AG20443 (cell line): ENCODE data around the gene CCDC85B.

Source experiments
- DNase-seq: peaks from one replicate; pipeline ENCODE4 v3.0.0; 2012; ENCODE audit warnings: low spot score, mixed read lengths

Gene CCDC85B

GRCh38 chr11:65911682-65912568, 21.5 kb downstream of the CCDC85B start:
- DNase-seq, result peak; percentile 88

GRCh38 chr11:65912845-65913244, 22.4 kb downstream of the CCDC85B start:
- peak; percentile 55 for DNase-seq

GRCh38 chr11:65915101-65915820, 24.8 kb downstream of the CCDC85B start:
- DNase-seq, result no peak

GRCh38 chr11:65915821-65916251, 25.4 kb downstream of the CCDC85B start:
- DNase-seq, result peak; percentile 92

- no peak for DNase-seq
Measured at GRCh38 chr11:65916391-65916790, 25.9 kb downstream of the CCDC85B start.

- no peak for DNase-seq
Measured at GRCh38 chr11:65917077-65917433, 26.6 kb downstream of the CCDC85B start.

- peak; percentile 9 for DNase-seq
Measured at GRCh38 chr11:65917434-65918210, 27.1 kb downstream of the CCDC85B start.

GRCh38 chr11:65918211-65919140, 28.0 kb downstream of the CCDC85B start, which contains the start of gene C11orf68:
Gene C11orf68, minus strand, starts transcription at chr11:65919062. Its CDS starts 31 bp downstream, at chr11:65919031.
- no peak for DNase-seq

GRCh38 chr11:65919141-65919572, 28.7 kb downstream of the CCDC85B start, which contains the start of gene DRAP1:
Gene DRAP1, plus strand, starts transcription at chr11:65919426. Its CDS starts 76 bp downstream, at chr11:65919502.
- DNase-seq, result peak; percentile 98

GRCh38 chr11:65919573-65920371, 29.3 kb downstream of the CCDC85B start:
- no peak for DNase-seq

GRCh38 chr11:65920372-65920802, 29.9 kb downstream of the CCDC85B start:
- DNase-seq, result peak; percentile 11

GRCh38 chr11:65921033-65921555, 30.6 kb downstream of the CCDC85B start:
- peak; percentile 36 for DNase-seq

GRCh38 chr11:65921876-65922275, 31.4 kb downstream of the CCDC85B start:
- DNase-seq, result no peak

- DNase-seq, result no peak
Measured at GRCh38 chr11:65922565-65922964, 32.1 kb downstream of the CCDC85B start.

- no peak for DNase-seq
Measured at GRCh38 chr11:65925397-65925796, 34.9 kb downstream of the CCDC85B start.

- peak; percentile 50 for DNase-seq
Measured at GRCh38 chr11:65927904-65928397, 37.5 kb downstream of the CCDC85B start.

GRCh38 chr11:65928667-65929066, 38.2 kb downstream of the CCDC85B start:
- DNase-seq, result no peak

- no peak for DNase-seq
Measured at GRCh38 chr11:65931773-65932557, 41.5 kb downstream of the CCDC85B start.

GRCh38 chr11:65932558-65932919, 42.1 kb downstream of the CCDC85B start:
- DNase-seq, result peak; percentile 50
